HCT116 (cell line): ENCODE measurements around the gene MICALL2.

Experiments
- ATF3 ChIP-seq: IDR thresholded peaks from 2 replicates; pipeline ENCODE4 v1.6.1; 2012
- MAX ChIP-seq: IDR thresholded peaks from 2 replicates; pipeline ENCODE4 v1.6.1; 2012

- TF ChIP-seq MAX (no peak), ATF3 (no peak)
Measured at GRCh38 chr7:1402110-1402790, 57.0 kb downstream of the MICALL2 start.
